Measurements from ENCODE around the gene PPP2R2C.

PPP2R2C gene

GRCh38 chr4:6332042-6332668, 140.3 kb downstream of the PPP2R2C start:
- DNase-seq (ENCODE audit: low read depth, low spot score), result no peak

GRCh38 chr4:6331468-6331867, 140.9 kb downstream of the PPP2R2C start:
- no peak for DNase-seq (ENCODE audit: low read depth, low spot score)

DNA sequence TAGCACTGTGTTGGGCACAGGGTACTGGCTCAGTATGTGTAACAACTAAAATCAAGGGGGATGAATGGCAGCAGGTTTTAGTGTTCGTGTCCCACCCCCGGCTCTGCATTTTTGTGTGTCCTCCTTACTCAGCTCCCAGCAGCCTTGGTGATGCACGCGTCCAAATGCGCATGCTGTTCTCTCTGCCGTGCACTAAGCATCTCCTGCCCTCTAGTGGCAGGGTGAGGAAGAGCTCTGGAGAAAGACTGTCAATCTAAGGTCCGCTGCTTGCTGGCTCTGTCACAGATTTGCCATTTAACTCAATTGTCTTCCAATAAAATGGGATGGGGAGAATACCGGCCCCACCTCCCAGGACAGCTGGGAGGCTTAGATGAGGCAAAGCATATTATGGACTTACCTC, 141.4 kb downstream of the PPP2R2C start:
- DNase-seq (ENCODE audit: low read depth, low spot score), result no peak

DNA sequence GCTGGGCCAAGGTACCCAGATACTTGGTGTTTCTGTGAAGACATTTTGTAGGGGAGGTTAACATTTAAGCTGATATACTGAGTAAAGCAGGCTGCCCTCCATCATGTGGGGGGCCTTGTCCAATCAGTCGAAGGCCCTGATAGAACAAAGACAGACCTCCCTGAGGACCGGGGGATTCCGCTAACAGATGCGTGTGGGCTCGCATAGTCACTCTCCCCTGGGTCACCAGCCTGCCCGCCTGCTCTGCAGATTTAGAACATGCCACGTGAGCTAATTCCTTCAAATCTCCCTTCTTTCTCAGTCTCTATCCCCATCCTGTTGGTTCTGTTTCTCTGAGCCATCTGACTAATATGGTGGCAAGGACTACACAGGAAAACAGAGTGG, 142.0 kb downstream of the PPP2R2C start:
- no peak for DNase-seq (ENCODE audit: low read depth, low spot score)

DNA sequence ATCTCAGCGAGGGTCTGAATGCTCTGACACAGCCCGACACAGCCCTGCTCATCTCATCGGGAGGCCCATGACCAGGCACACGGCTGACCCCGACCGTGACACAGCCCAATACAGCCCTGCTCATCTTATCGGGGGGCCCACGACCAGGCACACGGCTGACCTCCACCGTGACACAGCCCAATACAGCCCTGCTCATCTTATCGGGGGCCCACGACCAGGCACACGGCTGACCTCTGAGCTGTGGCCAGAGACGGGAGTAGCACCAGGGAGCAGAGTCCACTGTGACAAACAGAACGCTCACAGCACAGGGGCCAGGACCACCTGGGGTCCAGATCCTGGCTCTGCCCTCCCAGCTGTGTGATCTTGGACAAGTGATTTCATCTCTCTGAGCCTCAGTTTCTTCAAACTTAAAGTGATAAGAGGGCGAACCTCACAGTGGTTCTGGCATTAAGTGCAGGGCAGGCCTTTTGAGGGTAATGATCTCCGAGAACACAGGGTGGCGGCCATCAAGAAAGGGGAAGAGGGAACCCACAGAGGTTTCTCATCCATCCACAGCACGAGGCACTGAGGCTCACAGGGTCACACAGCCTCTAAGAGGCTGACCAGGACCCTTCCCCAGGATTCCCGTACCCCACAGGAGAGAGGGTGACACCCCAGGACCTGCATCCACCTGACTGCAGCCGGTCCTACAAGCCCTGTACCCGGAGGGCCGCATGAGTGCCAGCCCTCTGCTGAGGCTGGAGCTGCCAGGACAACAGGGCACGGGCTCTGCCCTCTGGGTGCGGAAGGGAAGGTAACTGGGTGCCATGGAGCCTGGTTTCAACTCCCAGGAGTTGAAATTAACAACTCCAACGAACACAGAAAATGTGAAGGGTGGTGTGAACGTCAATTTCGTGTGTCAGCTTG, 142.7 kb downstream of the PPP2R2C start:
- no peak for DNase-seq (ENCODE audit: low read depth, low spot score)

GRCh38 chr4:6328526-6328925, 143.9 kb downstream of the PPP2R2C start:
- DNase-seq (ENCODE audit: low read depth, low spot score), result no peak

DNA sequence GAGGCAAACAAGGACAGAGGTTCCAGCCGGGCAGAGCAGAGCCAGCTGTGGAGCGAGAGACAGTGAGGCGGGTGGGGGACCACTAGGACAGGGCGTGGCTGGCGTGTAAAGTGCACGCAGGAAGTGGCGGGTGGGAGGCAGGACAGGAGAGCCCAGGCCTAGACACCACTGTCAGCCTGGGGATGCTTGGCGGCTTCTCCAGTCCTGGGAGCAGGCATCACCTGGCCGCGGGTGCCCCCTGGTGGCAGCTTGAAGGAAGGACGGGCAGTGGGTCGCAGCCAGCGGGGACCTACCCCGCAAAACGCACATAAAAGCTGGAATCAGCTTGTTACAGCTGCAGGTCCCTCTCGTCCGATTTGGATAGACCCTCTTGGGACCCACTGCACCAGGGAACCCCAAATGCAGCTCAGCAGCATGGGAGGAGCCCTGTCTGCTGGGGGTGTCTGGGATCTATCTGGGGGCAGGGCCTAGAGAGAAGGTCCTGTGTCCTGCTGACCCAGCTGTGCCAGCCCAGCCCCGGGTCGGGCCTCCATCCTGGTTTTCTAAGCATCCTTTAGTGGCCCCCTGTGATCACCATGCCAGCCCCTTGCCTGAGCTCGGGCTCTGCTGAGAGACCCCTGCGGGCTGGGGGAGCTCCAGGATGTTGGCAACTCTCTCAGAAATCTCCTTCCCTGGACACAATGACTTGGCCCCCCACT, 145.0 kb downstream of the PPP2R2C start:
- DNase-seq (ENCODE audit: low read depth, low spot score), result peak; percentile 43

- DNase-seq (ENCODE audit: low read depth, low spot score), result no peak
These were observed 145.9 kb downstream of the PPP2R2C start for GRCh38 chr4:6326312-6327060.

DNA sequence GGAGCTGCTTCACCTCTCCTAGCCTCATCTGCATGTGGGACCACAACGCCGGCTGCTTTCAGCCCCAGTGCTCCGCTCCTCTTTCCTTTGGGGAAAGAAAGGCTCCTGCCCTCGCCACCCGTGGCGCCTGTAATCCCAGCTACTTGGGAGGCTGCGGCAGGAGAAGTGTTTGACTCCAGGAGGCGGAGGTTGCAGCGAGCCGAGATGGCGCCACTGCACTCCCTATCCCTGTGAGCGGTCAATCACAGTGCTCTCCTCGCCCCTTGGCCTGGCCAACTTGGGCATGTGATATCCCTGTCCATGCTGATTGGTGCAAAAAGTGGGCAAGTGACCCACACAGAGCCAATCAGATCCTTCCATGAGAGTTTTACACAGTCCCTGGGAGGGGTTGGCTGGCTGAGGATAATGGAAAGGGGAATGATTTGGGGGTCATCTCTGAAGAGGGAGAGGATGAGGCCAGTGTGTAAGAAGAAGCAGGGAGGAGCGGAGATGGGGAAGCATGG, 146.6 kb downstream of the PPP2R2C start:
- DNase-seq (ENCODE audit: low read depth, low spot score), result no peak

- DNase-seq (ENCODE audit: low read depth, low spot score), result no peak
These were observed 147.2 kb downstream of the PPP2R2C start for GRCh38 chr4:6324999-6325787.

DNA sequence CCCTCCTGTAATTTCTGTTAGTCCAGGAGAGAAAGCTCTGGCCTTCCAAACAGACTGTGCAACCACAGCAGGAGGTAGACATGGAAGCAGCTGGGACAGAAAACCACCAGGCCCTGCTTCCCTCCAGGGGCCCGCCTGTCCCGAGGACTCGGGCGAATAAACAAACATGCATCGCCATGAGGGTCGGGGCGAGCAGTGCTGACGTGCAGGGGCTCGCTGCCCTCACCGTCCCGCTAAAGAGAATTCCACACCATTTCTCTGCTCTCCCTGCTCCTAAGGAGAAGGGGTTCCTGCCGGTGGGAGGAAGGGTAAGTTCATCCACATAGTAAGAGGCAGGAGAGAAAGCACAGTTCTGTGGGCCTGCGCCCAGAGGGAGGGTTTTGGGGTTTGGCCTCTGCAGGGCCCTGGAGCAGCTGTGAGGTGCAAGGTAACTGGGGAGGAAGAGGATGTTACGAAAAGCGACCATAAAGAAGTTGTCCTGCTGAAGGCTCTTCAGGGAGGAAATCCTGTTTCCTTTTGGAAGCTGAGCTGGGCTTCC, 147.9 kb downstream of the PPP2R2C start:
- peak; percentile 17 for DNase-seq (ENCODE audit: low read depth, low spot score)

DNA sequence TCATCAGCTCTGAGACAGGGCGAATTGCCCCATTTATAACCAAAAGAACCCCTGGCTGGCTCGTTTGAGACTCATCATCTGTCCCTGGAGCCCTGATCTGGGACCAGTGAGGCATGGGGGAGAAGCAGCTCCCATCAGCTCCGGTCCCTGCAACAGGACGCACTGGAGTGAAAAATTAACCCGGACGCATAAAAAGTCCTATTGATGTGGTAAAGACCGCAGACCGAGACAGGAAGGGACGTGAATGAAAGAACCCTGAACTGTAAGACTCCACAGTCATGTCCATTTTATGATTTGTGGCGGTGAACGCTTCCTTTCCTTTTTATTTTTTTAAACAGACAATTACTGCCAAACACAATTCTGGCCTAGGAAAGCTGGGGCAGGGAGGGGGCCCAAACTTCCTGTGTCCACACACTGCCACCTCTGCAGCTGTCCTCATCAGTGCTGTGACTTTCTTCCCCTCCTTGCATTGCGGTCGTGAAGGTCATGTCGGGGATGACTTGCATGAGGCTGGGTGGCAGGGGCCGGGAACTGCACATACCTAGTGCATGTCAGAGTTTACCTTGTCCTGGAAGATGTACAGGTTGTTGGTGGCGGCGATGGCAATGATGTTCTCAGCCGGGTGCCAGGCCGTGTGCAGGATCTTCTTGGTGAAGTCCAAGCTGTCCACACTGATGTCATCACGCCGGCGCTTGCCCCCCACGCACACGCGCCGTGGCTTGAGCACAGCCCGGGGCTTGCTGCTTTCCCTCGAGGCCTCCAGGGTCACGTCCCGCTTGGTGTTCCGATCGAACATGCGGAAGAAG, 149.4 kb downstream of the PPP2R2C start:
- no peak for DNase-seq (ENCODE audit: low read depth, low spot score)

DNA sequence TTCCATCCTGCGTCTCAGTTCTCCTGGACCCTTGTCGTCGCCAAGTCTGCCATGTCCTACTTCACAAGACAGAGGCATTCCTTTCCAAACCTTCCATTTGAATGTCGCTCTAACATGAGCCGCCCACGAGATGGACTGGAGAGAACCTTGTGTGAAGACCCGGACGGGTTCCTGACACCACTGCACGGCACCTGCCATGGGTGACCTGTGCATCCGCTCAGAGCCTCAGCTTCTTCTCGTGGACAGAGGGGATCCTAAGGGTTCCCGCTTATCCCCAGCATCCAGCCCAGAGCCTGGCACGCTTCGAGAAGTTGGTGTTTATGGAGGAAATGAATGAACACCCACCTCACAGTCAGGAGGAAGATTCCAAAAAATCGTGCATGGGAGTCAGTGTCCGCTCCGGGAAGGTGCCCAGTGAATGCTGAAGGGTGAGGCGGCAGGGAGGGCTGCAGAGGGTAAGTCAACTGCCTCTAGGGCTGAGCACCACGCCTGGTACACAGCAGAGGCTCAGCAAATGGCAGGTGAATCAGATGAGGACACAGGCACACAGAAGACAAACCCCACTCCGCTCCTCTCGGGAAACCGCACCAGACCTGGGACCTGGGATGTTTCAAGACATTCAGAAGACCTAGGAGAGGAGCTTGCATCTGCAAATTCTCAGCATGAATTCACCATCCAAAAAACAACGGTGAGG, 150.2 kb downstream of the PPP2R2C start:
- DNase-seq (ENCODE audit: low read depth, low spot score), result no peak

DNA sequence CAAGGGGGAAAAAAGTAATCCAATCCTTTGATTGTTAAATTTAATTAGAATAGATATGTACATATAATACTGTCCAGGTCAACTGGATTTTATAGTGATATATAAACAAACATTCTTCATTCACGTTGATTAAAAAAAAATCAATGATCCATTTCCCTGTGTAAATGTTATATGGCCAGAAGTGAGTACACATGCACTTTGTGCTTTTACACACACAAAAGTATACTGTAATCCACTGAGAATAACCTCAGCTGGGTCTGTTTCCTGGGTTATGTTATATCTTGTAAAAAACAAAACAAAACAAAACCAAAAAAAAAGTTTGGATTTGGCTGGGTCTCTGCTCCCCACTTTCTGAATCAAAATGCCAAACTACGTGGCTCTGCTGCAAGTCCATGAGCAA, 151.1 kb downstream of the PPP2R2C start:
- no peak for DNase-seq (ENCODE audit: low read depth, low spot score)

DNA sequence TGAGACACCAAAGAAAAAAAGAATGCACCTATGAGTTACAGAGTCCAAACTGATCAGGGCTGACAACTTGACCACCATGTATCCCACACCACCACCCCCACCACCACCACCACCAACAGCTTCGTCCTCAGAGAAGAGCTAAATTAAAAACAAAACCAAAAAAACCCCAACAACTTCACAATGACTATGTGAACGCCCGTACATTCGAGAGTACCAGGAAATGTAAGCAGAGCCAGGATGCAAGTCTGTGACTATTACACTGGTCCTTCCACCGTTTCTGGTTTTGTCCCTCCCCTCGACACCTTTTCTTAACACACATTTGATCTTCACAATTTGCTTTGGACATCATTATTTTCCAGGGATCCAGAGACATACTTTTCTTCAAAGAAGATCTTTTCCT, 151.8 kb downstream of the PPP2R2C start:
- no peak for DNase-seq (ENCODE audit: low read depth, low spot score)

GRCh38 chr4:6319530-6320150, 152.8 kb downstream of the PPP2R2C start:
- peak; percentile 12 for DNase-seq (ENCODE audit: low read depth, low spot score)

GRCh38 chr4:6318206-6318605, 154.2 kb downstream of the PPP2R2C start:
- no peak for DNase-seq (ENCODE audit: low read depth, low spot score)

GRCh38 chr4:6316461-6317003, 155.9 kb downstream of the PPP2R2C start:
- no peak for DNase-seq (ENCODE audit: low read depth, low spot score)

Data from smooth muscle cell of the brain vasculature (primary cell).